Fibroblast of skin of abdomen (primary cell): Measurements from ENCODE around the gene TXNL4A.

Source experiments
- DNase-seq: peaks from one replicate; pipeline ENCODE4 v3.0.0-alpha.2; 2013

The TXNL4A gene

GRCh38 chr18:79934311-79935097, 53.9 kb downstream of the TXNL4A start:
- no peak for DNase-seq

GRCh38 chr18:79933765-79934164, 54.6 kb downstream of the TXNL4A start:
- DNase-seq = peak; percentile 79

- no peak for DNase-seq
These were observed 55.5 kb downstream of the TXNL4A start for GRCh38 chr18:79932907-79933306.

- no peak for DNase-seq
These were observed 56.9 kb downstream of the TXNL4A start for GRCh38 chr18:79931475-79931874.

GRCh38 chr18:79930020-79930642, 58.2 kb downstream of the TXNL4A start:
- DNase-seq = no peak

- no peak for DNase-seq
These were observed 59.8 kb downstream of the TXNL4A start for GRCh38 chr18:79928563-79928960.

GRCh38 chr18:79927607-79928562, 60.5 kb downstream of the TXNL4A start:
- no peak for DNase-seq

GRCh38 chr18:79926715-79927606, 61.4 kb downstream of the TXNL4A start:
- DNase-seq = no peak

GRCh38 chr18:79926306-79926705, 62.1 kb downstream of the TXNL4A start:
- no peak for DNase-seq

- no peak for DNase-seq
These were observed 63.3 kb downstream of the TXNL4A start for GRCh38 chr18:79924814-79925731.

- DNase-seq = no peak
These were observed 64.3 kb downstream of the TXNL4A start for GRCh38 chr18:79923896-79924585.

- no peak for DNase-seq
These were observed 65.4 kb downstream of the TXNL4A start for GRCh38 chr18:79922971-79923411.

GRCh38 chr18:79921984-79922965, 66.1 kb downstream of the TXNL4A start:
- no peak for DNase-seq
